Measurements from ENCODE around the gene ANKRD24.

The ANKRD24 gene

DNA sequence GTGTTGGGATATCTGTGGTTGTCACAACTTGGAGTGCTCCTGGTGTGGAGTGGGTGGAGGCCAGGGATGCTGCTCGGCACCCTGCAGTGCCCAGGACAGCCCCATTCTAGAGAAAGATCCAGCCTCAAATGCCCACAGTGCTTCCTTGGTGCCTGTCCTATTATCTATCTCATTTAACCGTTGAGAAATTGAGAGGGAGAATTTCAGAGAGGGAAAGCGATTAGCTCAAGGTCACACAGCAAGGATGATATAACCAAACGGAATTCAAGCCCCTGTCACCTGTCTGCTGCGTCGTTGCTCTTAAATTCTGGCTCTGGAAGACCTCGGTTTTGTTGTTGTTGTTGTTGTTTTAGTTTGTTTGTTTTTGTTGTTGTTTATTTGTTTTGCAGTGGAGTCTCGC, 13.5 kb downstream of the ANKRD24 start:
- no peak for TF ChIP-seq ZFX (IDR thresholded peaks at IDR 0.05; ENCODE audit: borderline replicate concordance)
- TF ChIP-seq, protein P1, sequence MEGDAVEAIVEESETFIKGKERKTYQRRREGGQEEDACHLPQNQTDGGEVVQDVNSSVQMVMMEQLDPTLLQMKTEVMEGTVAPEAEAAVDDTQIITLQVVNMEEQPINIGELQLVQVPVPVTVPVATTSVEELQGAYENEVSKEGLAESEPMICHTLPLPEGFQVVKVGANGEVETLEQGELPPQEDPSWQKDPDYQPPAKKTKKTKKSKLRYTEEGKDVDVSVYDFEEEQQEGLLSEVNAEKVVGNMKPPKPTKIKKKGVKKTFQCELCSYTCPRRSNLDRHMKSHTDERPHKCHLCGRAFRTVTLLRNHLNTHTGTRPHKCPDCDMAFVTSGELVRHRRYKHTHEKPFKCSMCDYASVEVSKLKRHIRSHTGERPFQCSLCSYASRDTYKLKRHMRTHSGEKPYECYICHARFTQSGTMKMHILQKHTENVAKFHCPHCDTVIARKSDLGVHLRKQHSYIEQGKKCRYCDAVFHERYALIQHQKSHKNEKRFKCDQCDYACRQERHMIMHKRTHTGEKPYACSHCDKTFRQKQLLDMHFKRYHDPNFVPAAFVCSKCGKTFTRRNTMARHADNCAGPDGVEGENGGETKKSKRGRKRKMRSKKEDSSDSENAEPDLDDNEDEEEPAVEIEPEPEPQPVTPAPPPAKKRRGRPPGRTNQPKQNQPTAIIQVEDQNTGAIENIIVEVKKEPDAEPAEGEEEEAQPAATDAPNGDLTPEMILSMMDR (IDR thresholded peaks at IDR 0.05) = no peak
- no peak overlapping the region for H3K27ac ChIP-seq

DNA sequence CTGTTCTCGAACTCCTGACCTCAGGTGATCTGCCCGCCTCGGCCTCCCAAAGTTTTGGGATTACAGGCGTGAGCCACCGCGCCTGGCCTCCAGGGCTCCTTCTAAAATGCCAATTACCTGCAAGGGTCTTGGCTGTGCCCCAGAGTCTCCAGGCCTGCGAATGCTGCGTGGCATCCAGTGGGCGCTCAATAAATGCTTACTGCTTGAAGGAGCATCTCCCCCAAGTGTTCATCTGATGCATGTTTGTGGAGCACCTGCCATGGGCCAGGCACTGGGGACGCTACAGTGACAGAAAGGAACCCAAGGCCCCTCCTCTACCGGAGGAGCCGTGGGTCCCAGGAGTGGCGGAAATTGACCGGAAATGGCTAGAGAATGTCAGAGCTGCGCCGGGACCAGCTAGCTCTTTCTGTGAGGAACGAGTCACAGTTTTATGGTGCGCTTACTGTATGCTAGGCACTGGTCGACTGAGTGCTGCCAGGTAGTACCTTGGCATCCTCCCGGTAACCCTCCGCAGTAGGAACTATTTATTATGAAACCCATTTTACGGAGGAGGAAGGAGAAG, 14.2 kb downstream of the ANKRD24 start:
- TF ChIP-seq, protein P1 (IDR thresholded peaks at IDR 0.05) = no peak
- TF ChIP-seq ZFX (IDR thresholded peaks at IDR 0.05; ENCODE audit: borderline replicate concordance) = no peak
- no peak overlapping the region for H3K27ac ChIP-seq

DNA sequence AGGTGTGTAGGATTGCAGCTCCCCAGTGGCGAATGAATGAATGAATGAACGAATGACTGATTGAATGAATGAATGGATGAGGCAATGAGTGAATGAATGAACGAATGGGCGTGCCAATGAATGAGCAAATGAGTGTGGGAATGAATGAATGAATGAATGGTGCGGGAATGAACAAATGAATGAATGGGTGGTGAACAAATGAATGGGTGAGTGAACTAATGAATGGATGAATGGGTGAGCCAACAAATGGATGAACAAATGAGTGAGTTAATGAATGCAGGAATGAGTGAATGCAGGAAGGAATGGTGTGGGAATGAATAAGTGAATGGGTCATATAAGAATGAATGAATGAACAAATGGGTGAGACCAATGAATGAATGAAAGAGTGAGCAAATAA, 14.7 kb downstream of the ANKRD24 start:
- H3K27ac ChIP-seq = no peak overlapping the region
- TF ChIP-seq ZFX (IDR thresholded peaks at IDR 0.05; ENCODE audit: borderline replicate concordance) = no peak
- TF ChIP-seq, protein P1 (IDR thresholded peaks at IDR 0.05) = no peak

DNA sequence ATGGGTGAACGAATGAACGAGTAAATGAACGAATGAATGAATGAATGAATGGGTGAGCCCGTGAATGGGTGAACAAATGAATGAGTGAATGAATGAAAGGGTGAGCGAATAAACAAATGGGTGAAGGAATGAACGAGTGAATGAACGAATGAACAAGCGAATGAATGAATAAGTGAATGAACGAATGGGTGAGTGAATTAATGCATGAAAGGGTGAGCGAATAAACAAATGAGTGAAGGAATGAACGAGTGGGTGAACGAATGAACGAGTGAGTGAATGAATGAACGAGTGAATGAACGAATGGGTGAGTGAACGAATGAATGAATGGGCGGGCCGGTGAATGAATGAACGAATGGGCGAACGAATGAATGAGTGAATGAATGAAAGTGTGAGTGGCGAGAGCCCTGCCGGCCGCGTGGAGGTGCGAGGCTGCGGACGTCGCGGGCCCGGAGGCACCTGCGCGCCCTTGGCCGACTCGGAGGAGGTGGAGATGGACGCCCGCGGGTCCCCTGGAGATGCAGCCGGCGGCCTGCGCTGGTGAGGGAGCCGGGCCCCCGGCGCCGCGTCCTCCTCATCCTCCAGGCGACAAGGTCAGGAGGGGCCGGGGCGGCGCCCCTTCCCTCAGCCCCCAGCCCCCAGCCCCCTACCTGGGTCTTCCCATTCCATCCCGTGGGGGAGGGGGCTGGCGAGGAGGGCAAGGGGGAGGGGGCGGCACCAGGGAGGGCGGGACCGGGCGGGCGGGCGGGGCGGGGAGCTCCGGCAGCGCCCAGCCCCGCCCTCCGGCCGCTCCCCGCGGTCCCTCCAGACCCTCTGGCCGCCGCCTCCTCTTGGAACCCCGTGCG, 15.4 kb downstream of the ANKRD24 start:
- H3K27ac ChIP-seq = no peak overlapping the region
- TF ChIP-seq, protein P1 (IDR thresholded peaks at IDR 0.05) = no peak
- no peak for TF ChIP-seq ZFX (IDR thresholded peaks at IDR 0.05; ENCODE audit: borderline replicate concordance)

DNA sequence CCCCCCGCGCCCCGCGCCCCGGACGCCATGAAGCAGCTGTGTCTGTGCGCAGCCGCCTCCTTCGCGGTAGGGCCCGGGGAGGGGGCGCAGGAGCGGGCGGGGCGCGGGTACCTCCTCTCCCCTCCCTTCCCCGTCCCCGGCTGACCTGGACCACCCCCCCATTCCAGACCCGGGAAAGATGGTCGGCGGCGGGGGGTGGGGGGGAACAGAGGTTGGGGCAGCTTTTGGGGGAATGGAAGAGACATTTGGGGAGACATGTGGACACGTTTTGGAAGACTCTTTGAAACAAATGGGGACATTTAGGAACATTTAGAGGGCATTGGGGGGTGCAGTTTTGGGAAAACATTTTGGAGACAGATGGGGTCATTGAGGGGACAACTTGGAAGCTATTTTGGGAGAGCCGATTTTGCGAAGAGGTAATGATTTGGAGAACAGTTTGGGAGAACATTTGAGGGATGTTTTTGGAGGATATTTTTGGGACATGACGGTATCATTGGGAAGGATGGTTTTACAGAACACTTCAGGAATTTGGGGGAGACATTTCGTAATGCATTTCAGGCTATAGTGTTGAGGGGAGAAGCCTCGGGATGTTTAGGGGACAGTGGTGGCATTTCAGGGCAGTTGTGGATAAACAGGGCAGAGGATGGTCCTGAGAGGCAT, 16.1 kb downstream of the ANKRD24 start:
- no peak overlapping the region for H3K27ac ChIP-seq
- TF ChIP-seq, protein P1 (IDR thresholded peaks at IDR 0.05) = no peak
- no peak for TF ChIP-seq ZFX (IDR thresholded peaks at IDR 0.05; ENCODE audit: borderline replicate concordance)

DNA sequence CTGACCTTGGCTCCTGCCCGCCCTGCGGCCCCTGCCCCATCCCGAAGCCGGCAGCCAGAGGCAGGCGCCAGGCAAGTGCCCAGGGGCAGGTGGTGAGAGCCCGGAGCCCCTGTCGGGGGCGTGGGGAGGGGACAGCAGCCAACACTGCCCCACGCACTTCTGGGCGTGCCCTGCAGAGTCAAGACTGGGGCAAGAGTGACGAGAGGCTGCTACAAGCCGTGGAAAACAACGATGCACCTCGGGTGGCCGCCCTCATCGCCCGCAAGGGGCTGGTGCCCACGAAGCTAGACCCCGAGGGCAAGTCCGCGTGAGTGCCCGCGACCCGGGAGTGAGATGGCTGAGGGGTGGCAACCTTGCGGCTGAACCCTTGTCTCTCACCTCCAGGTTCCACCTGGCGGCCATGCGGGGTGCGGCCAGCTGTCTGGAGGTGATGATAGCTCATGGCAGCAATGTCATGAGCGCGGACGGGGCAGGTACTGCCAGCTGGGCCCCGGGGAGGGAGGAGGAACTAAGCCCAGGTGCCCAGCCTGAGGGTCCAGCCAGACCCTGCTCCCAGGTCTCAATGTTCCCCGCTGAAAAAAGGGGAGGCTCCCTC, 17.3 kb downstream of the ANKRD24 start:
- H3K27ac ChIP-seq = no peak overlapping the region
- TF ChIP-seq, protein P1 (IDR thresholded peaks at IDR 0.05) = no peak
- TF ChIP-seq ZFX (IDR thresholded peaks at IDR 0.05; ENCODE audit: borderline replicate concordance) = no peak

All from 22Rv1 (cell line).